Activated CD4-positive, alpha-beta T cell treated with anti-CD3 and anti-CD28 coated beads for 24 hours (primary cell): ENCODE data around the gene SURF4.

Experiments
- DNase-seq, 2 donors: peaks; one replicate each; pipeline ENCODE4 v3.0.0-alpha.2; 2020; ENCODE audit warnings: low read depth in 2 of 2

SURF4 gene

GRCh38 chr9:133374612-133375115, 1.2 kb downstream of the SURF4 start:
- DNase-seq: no peak

GRCh38 chr9:133372144-133372543, 3.7 kb downstream of the SURF4 start:
- DNase-seq: no peak

GRCh38 chr9:133371261-133371711, 4.6 kb downstream of the SURF4 start:
- peak; percentile 65 to 66 for DNase-seq

- DNase-seq: no peak
These were observed 5.2 kb downstream of the SURF4 start for GRCh38 chr9:133370685-133371084.

GRCh38 chr9:133369933-133370332, 5.9 kb downstream of the SURF4 start:
- DNase-seq: no peak

- no peak for DNase-seq
These were observed 6.4 kb downstream of the SURF4 start for GRCh38 chr9:133369422-133369821.

GRCh38 chr9:133368249-133368881, 7.5 kb downstream of the SURF4 start:
- DNase-seq: no peak

- no peak for DNase-seq
These were observed 8.1 kb downstream of the SURF4 start for GRCh38 chr9:133367778-133368177.

GRCh38 chr9:133367221-133367620, 8.6 kb downstream of the SURF4 start:
- DNase-seq: no peak

- no peak for DNase-seq
These were observed 9.4 kb downstream of the SURF4 start for GRCh38 chr9:133366435-133366834.

- DNase-seq: no peak
These were observed 13.4 kb downstream of the SURF4 start for GRCh38 chr9:133362359-133363044.

GRCh38 chr9:133361507-133362092, 14.3 kb downstream of the SURF4 start:
- no peak for DNase-seq

- DNase-seq: no peak
These were observed 15.2 kb downstream of the SURF4 start for GRCh38 chr9:133360400-133361393.

- no peak for DNase-seq
These were observed 16.3 kb downstream of the SURF4 start for GRCh38 chr9:133359399-133360175.

GRCh38 chr9:133357656-133358055, 18.2 kb downstream of the SURF4 start:
- no peak for DNase-seq

- peak; percentile 89 to 91 for DNase-seq
These were observed 19.3 kb downstream of the SURF4 start, which contains the start of the genes SURF1 and SURF2 for GRCh38 chr9:133356391-133357091. Gene SURF1, minus strand, starts transcription at chr9:133356487. Its CDS starts 34 bp downstream, at chr9:133356453. Gene SURF2, plus strand, starts transcription at chr9:133356550. Its CDS starts 43 bp downstream, at chr9:133356593.

GRCh38 chr9:133355881-133356357, 19.9 kb downstream of the SURF4 start:
- DNase-seq: no peak

GRCh38 chr9:133354766-133355165, 21.1 kb downstream of the SURF4 start:
- no peak for DNase-seq

GRCh38 chr9:133353548-133353947, 22.3 kb downstream of the SURF4 start:
- DNase-seq: no peak
